ENCODE data around the gene PBX1.

Gene PBX1

GRCh38 chr1:164622068-164622845 is 63.3 kb downstream of the PBX1 start:
- no peak for DNase-seq

GRCh38 chr1:164623805-164624204 is 64.8 kb downstream of the PBX1 start:
- DNase-seq = no peak

- no peak for DNase-seq
Measured at GRCh38 chr1:164624400-164624799, 65.4 kb downstream of the PBX1 start.

GRCh38 chr1:164625004-164625617 is 66.1 kb downstream of the PBX1 start:
- DNase-seq = no peak

GRCh38 chr1:164628772-164629171 is 69.8 kb downstream of the PBX1 start:
- no peak for DNase-seq

GRCh38 chr1:164629971-164630370 is 71.0 kb downstream of the PBX1 start:
- no peak for DNase-seq

- DNase-seq = no peak
Measured at GRCh38 chr1:164630626-164631396, 71.8 kb downstream of the PBX1 start.

- no peak for DNase-seq
Measured at GRCh38 chr1:164631751-164632150, 72.8 kb downstream of the PBX1 start.

- DNase-seq = no peak
Measured at GRCh38 chr1:164633997-164634396, 75.0 kb downstream of the PBX1 start.

GRCh38 chr1:164635059-164635802 is 76.2 kb downstream of the PBX1 start:
- no peak for DNase-seq

GRCh38 chr1:164635803-164636731 is 77.1 kb downstream of the PBX1 start:
- no peak for DNase-seq

- no peak for DNase-seq
Measured at GRCh38 chr1:164636757-164637156, 77.8 kb downstream of the PBX1 start.

- no peak for DNase-seq
Measured at GRCh38 chr1:164637461-164638375, 78.7 kb downstream of the PBX1 start.

- no peak for DNase-seq
Measured at GRCh38 chr1:164638492-164639202, 79.7 kb downstream of the PBX1 start.

GRCh38 chr1:164640686-164641352 is 81.8 kb downstream of the PBX1 start:
- no peak for DNase-seq

- no peak for DNase-seq
Measured at GRCh38 chr1:164641353-164641730, 82.4 kb downstream of the PBX1 start.

- no peak for DNase-seq
Measured at GRCh38 chr1:164643018-164643417, 84.0 kb downstream of the PBX1 start.

- no peak for DNase-seq
Measured at GRCh38 chr1:164644268-164644667, 85.3 kb downstream of the PBX1 start.
